Mesenchymal stem cell (in vitro differentiated cells and primary cell): ENCODE data around the gene BTN3A1.
"Not testable (repeated sequence)": the region's sequence is repeated elsewhere in the genome, so short reads cannot be mapped to it uniquely, and the experiment has no call there.

Experiments used
- DNase-seq: peaks from one replicate; pipeline ENCODE4 v3.0.0-alpha.2; 2013
- H2AFZ ChIP-seq: one replicate; pipeline ENCODE4 v1.6.1; 2013; ENCODE audit warnings: low read depth, mild to moderate bottlenecking, control low read depth, inconsistent platforms, low read length, moderate library complexity
- H2AK5ac ChIP-seq: 2 replicates; pipeline ENCODE4 v1.6.1; 2013; ENCODE audit warnings: low read length, moderate library complexity, mild to moderate bottlenecking, inconsistent platforms; ENCODE audit not compliant: severe bottlenecking
- H2BK120ac ChIP-seq: one replicate; pipeline ENCODE4 v1.6.1; 2013; ENCODE audit warnings: low read depth, mild to moderate bottlenecking, inconsistent platforms, low read length, moderate library complexity
- H2BK12ac ChIP-seq, 2 experiments: one replicate each; pipeline ENCODE4 v1.6.1; 2013; ENCODE audit warnings: inconsistent platforms in 2 of 2, low read length in 2 of 2, mild to moderate bottlenecking in 2 of 2, moderate library complexity in 2 of 2, control low read depth in 1 of 2
- H2BK15ac ChIP-seq: one replicate; pipeline ENCODE4 v1.6.1; 2013; ENCODE audit warnings: mild to moderate bottlenecking, low read depth, inconsistent platforms; ENCODE audit not compliant: poor library complexity, severe bottlenecking
- H2BK5ac ChIP-seq: 2 replicates; pipeline ENCODE4 v1.6.1; 2013; ENCODE audit warnings: low read depth, mild to moderate bottlenecking, low read length, control low read depth, inconsistent platforms; ENCODE audit not compliant: poor library complexity, severe bottlenecking
- H3K14ac ChIP-seq, 2 experiments: one replicate each; pipeline ENCODE4 v1.6.1; 2013; ENCODE audit warnings: inconsistent platforms in 2 of 2, low read length in 2 of 2, control low read depth in 1 of 2, mild to moderate bottlenecking in 1 of 2, moderate library complexity in 1 of 2
- H3K18ac ChIP-seq, 2 experiments: one replicate each; pipeline ENCODE4 v1.6.1; 2013; ENCODE audit warnings: inconsistent platforms in 2 of 2, low read length in 2 of 2, control low read depth in 1 of 2, low read depth in 1 of 2, mild to moderate bottlenecking in 1 of 2
- H3K23ac ChIP-seq, 2 experiments: one replicate each; pipeline ENCODE4 v1.6.1; 2013; ENCODE audit warnings: inconsistent platforms in 2 of 2, low read length in 2 of 2, mild to moderate bottlenecking in 2 of 2, moderate library complexity in 2 of 2, control low read depth in 1 of 2
- H3K27ac ChIP-seq: 2 replicates; pipeline ENCODE4 v1.5.1; 2013; ENCODE audit warnings: mild to moderate bottlenecking, moderate library complexity, low read length, control low read depth, inconsistent platforms; ENCODE audit not compliant: poor library complexity, severe bottlenecking
- H3K27me3 ChIP-seq, 2 experiments: 2 replicates each; pipeline versions ENCODE4 v1.6.1 to v1.7.0; 2013; ENCODE audit warnings: low read length in 2 of 2, mild to moderate bottlenecking in 2 of 2, moderate library complexity in 2 of 2, control low read depth in 1 of 2, inconsistent platforms in 1 of 2; ENCODE audit not compliant: control insufficient read depth in 1 of 2, insufficient read depth in 1 of 2
- H3K36me3 ChIP-seq, 2 experiments: 2 replicates each; pipeline versions ENCODE4 v1.6.1 to v1.7.0; 2013; ENCODE audit warnings: low read length in 2 of 2, control low read depth in 1 of 2, inconsistent platforms in 1 of 2, low read depth in 1 of 2, mild to moderate bottlenecking in 1 of 2; ENCODE audit not compliant: insufficient read depth in 2 of 2, control insufficient read depth in 1 of 2
- H3K4ac ChIP-seq, 2 experiments: one replicate each; pipeline ENCODE4 v1.6.1; 2013; ENCODE audit warnings: inconsistent platforms in 2 of 2, low read length in 2 of 2, mild to moderate bottlenecking in 2 of 2, moderate library complexity in 2 of 2, control low read depth in 1 of 2, low read depth in 1 of 2
- H3K4me1 ChIP-seq: 2 replicates; pipeline ENCODE4 v1.6.1; 2013; ENCODE audit warnings: low read depth, low read length, control low read depth; ENCODE audit not compliant: control insufficient read depth, insufficient read depth
- H3K4me2 ChIP-seq: 2 replicates; pipeline ENCODE4 v1.6.1; 2013; ENCODE audit warnings: low read length, mild to moderate bottlenecking, inconsistent platforms; ENCODE audit not compliant: poor library complexity, severe bottlenecking
- H3K4me3 ChIP-seq, 2 experiments: 2 replicates each; pipeline versions ENCODE4 v1.5.1 to v1.7.0; 2013; ENCODE audit warnings: low read length in 2 of 2, mild to moderate bottlenecking in 2 of 2, control low read depth in 1 of 2, low read depth in 1 of 2; ENCODE audit not compliant: insufficient read depth in 1 of 2
- H3K79me1 ChIP-seq: replicated peaks from 2 replicates; pipeline ENCODE4 v1.6.1; 2013; ENCODE audit warnings: mild to moderate bottlenecking, control low read depth, low read length, inconsistent platforms; ENCODE audit not compliant: poor library complexity, severe bottlenecking
- H3K9ac ChIP-seq: 2 replicates; pipeline ENCODE4 v1.7.0; 2013; ENCODE audit warnings: mild to moderate bottlenecking, low read length, moderate library complexity
- H3K9me3 ChIP-seq: 2 replicates; pipeline ENCODE4 v1.7.0; 2013; ENCODE audit warnings: mild to moderate bottlenecking, low read length; ENCODE audit not compliant: control insufficient read depth
- H4K8ac ChIP-seq: one replicate; pipeline ENCODE4 v1.6.1; 2013; ENCODE audit warnings: inconsistent platforms, mild to moderate bottlenecking, low read length, moderate library complexity
- H4K91ac ChIP-seq: one replicate; pipeline ENCODE4 v1.6.1; 2013; ENCODE audit warnings: mild to moderate bottlenecking, low read length, inconsistent platforms
- WGBS: methylation state at CpG from one replicate; pipeline ENCODE4 v1.1.7; 2013; ENCODE audit warnings: mixed read lengths; 5-methylcytosine and 5-hydroxymethylcytosine counted together

Gene BTN3A1

GRCh38 chr6:26365633-26365995 lies 36.5 kb upstream of the BTN3A1 start:
- Histone ChIP-seq H2AFZ (no peak overlapping the region), H4K8ac (no peak overlapping the region), H3K14ac (no peak overlapping the region), H3K4me1 (peaks cover 7% of the 10 kb centered on the region), H3K23ac (no peak overlapping the region), H2AK5ac (no peak overlapping the region), H3K9ac (peak overlapping the region; percentile 91), H3K18ac (no peak overlapping the region), H3K79me1 (peaks cover 5% of the 10 kb centered on the region), H2BK5ac (no peak overlapping the region), H2BK12ac (no peak overlapping the region), H4K91ac (no peak overlapping the region), H3K4ac (no peak overlapping the region), H2BK120ac (no peak overlapping the region), H3K4me3 (peak overlapping the region in 1 of 2 experiments; percentile 85), H2BK15ac (no peak overlapping the region), H3K4me2 (peak overlapping the region; percentile 19), H3K27ac (no peak overlapping the region), H3K9me3 (no peaks in the 10 kb centered on the region), H3K36me3 (peaks cover 4 to 12% of the 10 kb centered on the region in 2 experiments), H3K27me3 (no peaks in the 10 kb centered on the region)
- no CpG with 5 or more reads among the region's 1 CpG for WGBS
- no peak for DNase-seq

GRCh38 chr6:26366504-26366903 lies 35.6 kb upstream of the BTN3A1 start:
- no peaks in the 10 kb centered on the region for H3K27me3 ChIP-seq
- no peak overlapping the region for H3K4me2 ChIP-seq
- H3K9ac ChIP-seq: peak overlapping the region; percentile 91
- H2BK120ac ChIP-seq: no peak overlapping the region
- H3K27ac ChIP-seq: no peak overlapping the region
- no peak overlapping the region for H3K4ac ChIP-seq
- peaks cover 4 to 16% of the 10 kb centered on the region in 2 experiments for H3K36me3 ChIP-seq
- no peak overlapping the region for H3K4me3 ChIP-seq
- peaks cover 7% of the 10 kb centered on the region for H3K4me1 ChIP-seq
- no peak overlapping the region for H3K23ac ChIP-seq
- H3K18ac ChIP-seq: no peak overlapping the region
- H2AFZ ChIP-seq: no peak overlapping the region
- peaks cover 5% of the 10 kb centered on the region for H3K79me1 ChIP-seq
- H2BK5ac ChIP-seq: no peak overlapping the region
- no peak overlapping the region for H2BK15ac ChIP-seq
- no peaks in the 10 kb centered on the region for H3K9me3 ChIP-seq
- H4K8ac ChIP-seq: no peak overlapping the region
- no peak overlapping the region for H2AK5ac ChIP-seq
- no peak overlapping the region for H3K14ac ChIP-seq
- DNase-seq: no peak
- no CpG with 5 or more reads among the region's 1 CpG for WGBS
- H2BK12ac ChIP-seq: no peak overlapping the region
- H4K91ac ChIP-seq: no peak overlapping the region

DNA sequence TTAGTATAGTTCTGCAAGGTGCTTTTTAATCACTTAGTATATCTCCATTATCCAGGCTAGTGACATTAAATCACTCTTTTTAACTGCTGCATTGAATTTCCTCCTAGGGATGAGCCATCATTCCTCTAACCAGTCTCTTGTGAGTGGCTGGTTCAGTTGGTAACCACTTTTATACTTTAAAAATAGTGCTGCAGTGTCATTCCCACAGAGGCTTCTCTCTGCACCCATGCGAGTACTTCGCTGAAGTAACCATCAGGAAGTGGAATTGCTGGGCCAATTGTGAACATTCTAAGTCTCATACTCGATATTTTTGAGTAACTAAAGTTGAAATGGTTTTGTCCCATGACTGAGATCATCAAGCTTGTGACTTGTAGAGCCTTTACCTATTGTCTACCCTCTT lies 35.0 kb upstream of the BTN3A1 start:
- Histone ChIP-seq H2AFZ (no peak overlapping the region), H2BK120ac (no peak overlapping the region), H3K23ac (no peak overlapping the region), H2BK5ac (no peak overlapping the region), H3K4me3 (no peak overlapping the region), H3K9me3 (no peaks in the 10 kb centered on the region), H3K27me3 (no peaks in the 10 kb centered on the region), H3K27ac (no peak overlapping the region), H2BK15ac (no peak overlapping the region), H2BK12ac (no peak overlapping the region), H3K9ac (no peak overlapping the region), H2AK5ac (no peak overlapping the region), H3K18ac (no peak overlapping the region), H4K91ac (no peak overlapping the region), H3K4me1 (peaks cover 7% of the 10 kb centered on the region), H3K14ac (no peak overlapping the region), H4K8ac (no peak overlapping the region), H3K4ac (no peak overlapping the region), H3K4me2 (no peak overlapping the region), H3K79me1 (peaks cover 5% of the 10 kb centered on the region), H3K36me3 (peaks cover 4 to 16% of the 10 kb centered on the region in 2 experiments)
- DNase-seq: no peak
- WGBS: 93% methylated on average over 3 of the region's 3 CpGs

DNA sequence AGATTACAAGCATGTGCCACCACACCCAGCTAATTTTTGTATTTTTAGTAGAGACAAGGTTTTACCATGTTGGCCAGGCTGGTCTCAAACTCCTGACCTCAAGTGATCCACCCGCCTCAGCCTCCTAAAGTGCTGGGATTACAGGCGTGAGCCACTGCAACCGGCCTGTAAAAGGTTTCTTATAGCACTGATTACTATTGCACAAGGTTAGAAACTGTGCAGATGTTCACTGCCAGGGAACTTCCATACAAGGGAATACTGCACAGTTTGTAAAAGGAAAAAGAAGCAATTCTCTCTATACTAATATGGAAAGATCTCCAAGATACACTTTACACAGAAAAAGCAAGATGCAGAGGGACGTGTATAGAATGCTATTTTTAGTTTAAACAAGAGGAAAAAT lies 30.3 kb upstream of the BTN3A1 start:
- not testable (repeated sequence) for H4K8ac ChIP-seq, H2AFZ ChIP-seq, H2BK15ac ChIP-seq, DNase-seq, H3K18ac ChIP-seq, H3K14ac ChIP-seq, H3K27ac ChIP-seq, H4K91ac ChIP-seq, H3K4me2 ChIP-seq, H2BK120ac ChIP-seq, H3K27me3 ChIP-seq, H2BK5ac ChIP-seq, H3K79me1 ChIP-seq, H3K4me1 ChIP-seq, H2AK5ac ChIP-seq, H3K4me3 ChIP-seq, H2BK12ac ChIP-seq, H3K23ac ChIP-seq, H3K4ac ChIP-seq, H3K9me3 ChIP-seq, H3K9ac ChIP-seq
- H3K36me3 ChIP-seq: peaks cover 12 to 50% of the 10 kb centered on the region in 2 experiments
- 83% methylated on average over 3 of the region's 4 CpGs for WGBS
